Metanephros (tissue), 1 donor: ENCODE results near the gene NKX2-1. TPM values are rescaled to one million over a fixed set of nuclear protein-coding genes. Genes with fewer than 3 reads are reported as not detected.

Experiments used
- total RNA-seq: library from RNA; depleted of rRNA; stranded (reverse); fragments of >200 nt; gene quantifications from one replicate; pipeline ENCODE4 v1.2.3, GENCODE V29; 2014

NKX2-1 gene
- not detected for total RNA-seq

GRCh38 chr14:36519431-36520321, at the start of gene NKX2-1:
TSS of gene NKX2-1 (minus strand) at chr14:36520232. CDS start at chr14:36520129, 103 bp downstream.

Other genes starting within 250 kb of the NKX2-1 start
- gene MBIP, start 199.6 kb downstream of the NKX2-1 start, total RNA-seq = 26.3 TPM
- not detected for gene NKX2-8, start 62.4 kb upstream of the NKX2-1 start, total RNA-seq
- gene PAX9, start 141.6 kb upstream of the NKX2-1 start, total RNA-seq = 0.53 TPM